ENCODE results near the gene MGRN1. TPM values are rescaled to one million over a fixed set of nuclear protein-coding genes. Genes with fewer than 3 reads are reported as not detected.

MGRN1 gene
- total and polyA plus RNA-seq, 2 donors (not counting 3 experiments of a cell fraction or from before 2014, with no cell fraction given) = 15.6 to 73.0 TPM

- dilution Hi-C loops (cut with MboI; ENCODE audit: extremely low pct_ligation_motif_present, low sequenced_read_pairs) = no loop called here
- CTCF ChIA-PET = interaction anchor here (1.0 to 1.8 kb wide), 14 partner anchors 8 to 146 kb away, joined by 3 to 16 read pairs (median 6); partner anchors contain the start of genes ANKS3 and DNAAF8
- DNase-seq (ENCODE audit: low read depth, low spot score) (no peak), FAIRE-seq (no peak)
- H3K4me2 ChIP-seq (ENCODE audit: insufficient read depth, low read length) = no peak overlapping the region
- no peak overlapping the region for H2AFZ ChIP-seq (ENCODE audit: low read depth, low read length)
- no peaks in the 10 kb centered on the region for H3K9me3 ChIP-seq (replicated peaks; ENCODE audit: control insufficient read depth, insufficient read depth, low read length)
- H3K9ac ChIP-seq (replicated peaks; ENCODE audit: extremely low read depth, insufficient read depth, low read length) = no peak overlapping the region
- H3K9me1 ChIP-seq (replicated peaks; ENCODE audit: control insufficient read depth, extremely low read depth, insufficient read depth, low read length) = no peaks in the 10 kb centered on the region
- no peaks in the 10 kb centered on the region for H4K20me1 ChIP-seq (replicated peaks; ENCODE audit: control insufficient read depth, extremely low read depth, insufficient read depth, low read length)
- no peak overlapping the region for H3K4me3 ChIP-seq (replicated peaks in 1 of 3; ENCODE audit: insufficient read depth in 1 of 3, low read depth in 1 of 3, low read length in 3 of 3)
- POLR2A ChIA-PET = interaction anchor here (2.4 kb wide), 1 partner anchor 7 kb away, joined by 10 read pairs; no protein-coding TSS in a partner anchor
- peaks cover 33% of the 10 kb centered on the region for H3K79me2 ChIP-seq (ENCODE audit: control insufficient read depth, insufficient read depth, low read length)
- no peak overlapping the region for H3K27ac ChIP-seq (ENCODE audit: insufficient read depth, low read depth, low read length)
- TF ChIP-seq MYC (IDR thresholded peaks at IDR 0.05; ENCODE audit: low read depth, low read length) = no peak
- intact Hi-C loops (cut with micrococcal nuclease) = no loop called here
- H3K27me3 ChIP-seq (ENCODE audit: control insufficient read depth in 2 of 2, insufficient read depth in 2 of 2, low read length in 2 of 2) = no peaks in the 10 kb centered on the region
- H3K4me1 ChIP-seq (ENCODE audit: control insufficient read depth, extremely low read depth, insufficient read depth, low read length) = peaks cover 10% of the 10 kb centered on the region
- H3K36me3 ChIP-seq (ENCODE audit: control insufficient read depth in 2 of 2, extremely low read depth in 1 of 2, insufficient read depth in 2 of 2, low read length in 2 of 2) = no peaks in the 10 kb centered on the region
- BruUV-seq (replicated peaks) = no TSS peak
Measured at GRCh38 chr16:4623593-4623992, 1.0 kb upstream of the MGRN1 start.

- peak overlapping the region; percentile 75 for H2AFZ ChIP-seq (ENCODE audit: low read depth, low read length)
- ChIA-PET CTCF (interaction anchor here (0.6 to 1.9 kb wide), 21 partner anchors 8 to 331 kb away, joined by 3 to 16 read pairs (median 5); partner anchors contain the start of genes ANKS3 and DNAAF8), POLR2A (interaction anchor here (2.4 kb wide), 1 partner anchor 9 kb away, joined by 10 read pairs; no protein-coding TSS in a partner anchor)
- H3K9ac ChIP-seq (replicated peaks; ENCODE audit: extremely low read depth, insufficient read depth, low read length) = peak overlapping the region; percentile 90
- FAIRE-seq (peak; percentile 4), DNase-seq (ENCODE audit: low read depth, low spot score) (peak; percentile 74)
- H4K20me1 ChIP-seq (replicated peaks; ENCODE audit: control insufficient read depth, extremely low read depth, insufficient read depth, low read length) = no peaks in the 10 kb centered on the region
- H3K4me2 ChIP-seq (ENCODE audit: insufficient read depth, low read length) = peak overlapping the region; percentile 87
- no peaks in the 10 kb centered on the region for H3K36me3 ChIP-seq (ENCODE audit: control insufficient read depth in 2 of 2, extremely low read depth in 1 of 2, insufficient read depth in 2 of 2, low read length in 2 of 2)
- peaks cover 10% of the 10 kb centered on the region for H3K4me1 ChIP-seq (ENCODE audit: control insufficient read depth, extremely low read depth, insufficient read depth, low read length)
- intact Hi-C loops (cut with micrococcal nuclease) = loop anchor here (1.0 to 2.0 kb wide), 4 partner anchors 9 to 109 kb away; partner anchors contain the start of genes ANKS3, DNAAF8 and NUDT16L1
- H3K4me3 ChIP-seq (replicated peaks in 1 of 3; ENCODE audit: insufficient read depth in 1 of 3, low read depth in 1 of 3, low read length in 3 of 3) = peak overlapping the region; percentile 64 to 77 (median 69)
- TF ChIP-seq MYC (IDR thresholded peaks at IDR 0.05; ENCODE audit: low read depth, low read length) (no peak), POLR2A (IDR thresholded peaks at IDR 0.05; ENCODE audit: low read depth, low read length) (peak; percentile 96), POLR2AphosphoS5 (IDR thresholded peaks at IDR 0.05; ENCODE audit: insufficient read depth, low read depth, low read length) (peak; percentile 82)
- dilution Hi-C loops (cut with MboI; ENCODE audit: extremely low pct_ligation_motif_present, low sequenced_read_pairs) = no loop called here
- H3K9me3 ChIP-seq (replicated peaks; ENCODE audit: control insufficient read depth, insufficient read depth, low read length) = no peaks in the 10 kb centered on the region
- H3K9me1 ChIP-seq (replicated peaks; ENCODE audit: control insufficient read depth, extremely low read depth, insufficient read depth, low read length) = no peaks in the 10 kb centered on the region
- BruUV-seq (replicated peaks) = TSS peak; percentile 39
- H3K27ac ChIP-seq (ENCODE audit: insufficient read depth, low read depth, low read length) = peak overlapping the region; percentile 80
- H3K27me3 ChIP-seq (ENCODE audit: control insufficient read depth in 2 of 2, insufficient read depth in 2 of 2, low read length in 2 of 2) = no peaks in the 10 kb centered on the region
- peaks cover 44% of the 10 kb centered on the region for H3K79me2 ChIP-seq (ENCODE audit: control insufficient read depth, insufficient read depth, low read length)
Measured at GRCh38 chr16:4624827-4625559, 367 bp downstream of the MGRN1 start.

Measured in endothelial cell of umbilical vein (primary cell).